C4-2B (cell line): ENCODE data around the gene MID1.

Experiments used
- ZFX ChIP-seq: fragments of 450-650 bp; IDR thresholded peaks from 2 replicates; pipeline ENCODE4 v1.6.1; 2017
- TF ChIP-seq, protein P1 (sequence below): fragments of 450-650 bp; conservative IDR thresholded peaks from 2 replicates; pipeline ENCODE4 v1.5.1; 2017; ENCODE audit warnings: mild to moderate bottlenecking

DNA sequence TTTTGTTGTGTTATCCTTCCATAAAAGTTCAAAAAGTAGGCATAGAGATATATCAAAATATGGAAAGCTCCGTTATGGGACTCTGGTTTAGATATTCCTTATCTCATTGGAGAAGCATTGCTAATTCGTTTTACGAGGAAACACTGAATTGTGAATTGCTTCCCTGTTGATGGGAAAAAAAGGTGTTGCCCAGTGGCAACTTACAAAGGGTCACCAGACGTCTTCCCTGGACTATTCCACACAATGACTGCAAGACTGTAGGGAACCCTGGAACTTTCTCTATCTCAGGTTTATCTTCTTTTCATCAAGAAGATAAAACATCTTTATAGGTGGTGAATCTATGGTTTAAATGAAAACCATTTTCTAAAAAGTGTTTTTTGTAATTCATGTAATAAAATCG is 137.7 kb downstream of the MID1 start:
- TF ChIP-seq, protein P1, sequence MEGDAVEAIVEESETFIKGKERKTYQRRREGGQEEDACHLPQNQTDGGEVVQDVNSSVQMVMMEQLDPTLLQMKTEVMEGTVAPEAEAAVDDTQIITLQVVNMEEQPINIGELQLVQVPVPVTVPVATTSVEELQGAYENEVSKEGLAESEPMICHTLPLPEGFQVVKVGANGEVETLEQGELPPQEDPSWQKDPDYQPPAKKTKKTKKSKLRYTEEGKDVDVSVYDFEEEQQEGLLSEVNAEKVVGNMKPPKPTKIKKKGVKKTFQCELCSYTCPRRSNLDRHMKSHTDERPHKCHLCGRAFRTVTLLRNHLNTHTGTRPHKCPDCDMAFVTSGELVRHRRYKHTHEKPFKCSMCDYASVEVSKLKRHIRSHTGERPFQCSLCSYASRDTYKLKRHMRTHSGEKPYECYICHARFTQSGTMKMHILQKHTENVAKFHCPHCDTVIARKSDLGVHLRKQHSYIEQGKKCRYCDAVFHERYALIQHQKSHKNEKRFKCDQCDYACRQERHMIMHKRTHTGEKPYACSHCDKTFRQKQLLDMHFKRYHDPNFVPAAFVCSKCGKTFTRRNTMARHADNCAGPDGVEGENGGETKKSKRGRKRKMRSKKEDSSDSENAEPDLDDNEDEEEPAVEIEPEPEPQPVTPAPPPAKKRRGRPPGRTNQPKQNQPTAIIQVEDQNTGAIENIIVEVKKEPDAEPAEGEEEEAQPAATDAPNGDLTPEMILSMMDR, result no peak
- TF ChIP-seq ZFX, result no peak
